ENCODE data around the gene PROCA1. TPM values are rescaled to one million over a fixed set of nuclear protein-coding genes. Genes with fewer than 3 reads are reported as not detected.

Gene PROCA1
- total RNA-seq, 4 donors from 2014 or later, result 0.36 to 6.2 TPM; not detected in 2

- H3K36me3 ChIP-seq, result peaks cover 36% of the 10 kb centered on the region
- peak; percentile 85 to 87 for DNase-seq (ENCODE audit: low spot score in 2 of 2)
- peaks cover 63% of the 10 kb centered on the region for H3K4me1 ChIP-seq
- peak within 1 kb of the TSS; percentile 92 for H3K4me3 ChIP-seq
- H3K9me3 ChIP-seq, result no peaks in the 10 kb centered on the region
- H3K27ac ChIP-seq, result peak within 1 kb of the TSS; percentile 94
- WGBS, result 3% methylated on average over 24 of the region's 60 CpGs
- no peaks in the 10 kb centered on the region for H3K27me3 ChIP-seq
- TF ChIP-seq POLR2AphosphoS5 (IDR thresholded peaks at IDR 0.05) (no peak), POLR2A (IDR thresholded peaks at IDR 0.05) (peak in 1 of 2 donors; percentile 17), EP300 (IDR thresholded peaks at IDR 0.05) (no peak)
- TF ChIP-seq, protein P1, sequence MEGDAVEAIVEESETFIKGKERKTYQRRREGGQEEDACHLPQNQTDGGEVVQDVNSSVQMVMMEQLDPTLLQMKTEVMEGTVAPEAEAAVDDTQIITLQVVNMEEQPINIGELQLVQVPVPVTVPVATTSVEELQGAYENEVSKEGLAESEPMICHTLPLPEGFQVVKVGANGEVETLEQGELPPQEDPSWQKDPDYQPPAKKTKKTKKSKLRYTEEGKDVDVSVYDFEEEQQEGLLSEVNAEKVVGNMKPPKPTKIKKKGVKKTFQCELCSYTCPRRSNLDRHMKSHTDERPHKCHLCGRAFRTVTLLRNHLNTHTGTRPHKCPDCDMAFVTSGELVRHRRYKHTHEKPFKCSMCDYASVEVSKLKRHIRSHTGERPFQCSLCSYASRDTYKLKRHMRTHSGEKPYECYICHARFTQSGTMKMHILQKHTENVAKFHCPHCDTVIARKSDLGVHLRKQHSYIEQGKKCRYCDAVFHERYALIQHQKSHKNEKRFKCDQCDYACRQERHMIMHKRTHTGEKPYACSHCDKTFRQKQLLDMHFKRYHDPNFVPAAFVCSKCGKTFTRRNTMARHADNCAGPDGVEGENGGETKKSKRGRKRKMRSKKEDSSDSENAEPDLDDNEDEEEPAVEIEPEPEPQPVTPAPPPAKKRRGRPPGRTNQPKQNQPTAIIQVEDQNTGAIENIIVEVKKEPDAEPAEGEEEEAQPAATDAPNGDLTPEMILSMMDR (IDR thresholded peaks at IDR 0.05), result peak in 1 of 2 donors; percentile 21
These were observed 6.1 kb upstream of the PROCA1 start, which contains the start of gene RAB34 for GRCh38 chr17:28717578-28718332. RAB34 (minus strand) TSS chr17:28717868; CDS start chr17:28717266, 602 bp downstream.

DNA sequence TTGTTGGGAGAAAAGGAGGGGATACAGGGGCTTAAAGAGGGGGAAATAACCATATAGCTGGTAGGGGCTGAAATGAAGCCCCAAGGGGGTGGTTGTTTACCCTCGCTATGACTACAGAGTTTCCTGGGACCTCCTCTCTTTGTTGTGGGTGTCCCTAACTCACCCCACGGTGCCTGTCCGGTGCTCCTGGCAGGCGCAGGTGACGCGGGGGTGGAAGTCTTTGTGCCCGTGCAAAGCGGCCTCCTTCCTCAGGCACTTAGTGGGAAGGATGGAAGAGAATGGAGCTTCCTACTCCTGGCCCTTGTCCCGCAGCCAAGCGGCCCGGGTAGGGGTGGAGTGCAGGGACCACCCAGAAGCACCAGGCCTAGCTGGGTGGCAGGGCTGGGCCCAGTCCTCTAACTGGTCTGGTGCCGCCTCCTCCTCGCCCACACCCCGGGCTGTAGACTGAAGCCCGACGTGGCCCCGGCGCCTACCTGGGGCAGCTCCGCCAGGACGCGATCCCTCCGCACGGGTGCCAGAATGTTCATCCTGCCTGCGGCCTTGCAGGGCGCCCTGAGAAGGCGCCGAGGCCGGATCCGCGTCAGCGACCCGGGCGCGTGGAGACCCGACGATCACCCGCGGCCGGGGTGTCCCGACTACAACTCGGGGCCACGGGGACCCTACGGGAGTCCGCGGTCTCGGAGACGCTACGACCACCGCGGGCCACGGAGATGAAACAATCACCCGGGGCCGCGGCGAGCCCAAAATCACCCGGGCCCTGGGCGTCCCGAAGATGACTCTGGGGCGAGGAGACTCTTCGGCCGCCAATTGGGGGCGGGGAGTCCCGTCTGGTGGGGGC lies 5.3 kb upstream of the PROCA1 start:
- H3K4me1 ChIP-seq, result peaks cover 60% of the 10 kb centered on the region
- DNase-seq (ENCODE audit: low spot score in 2 of 2), result peak in 1 of 2 donors; percentile 82

DNA sequence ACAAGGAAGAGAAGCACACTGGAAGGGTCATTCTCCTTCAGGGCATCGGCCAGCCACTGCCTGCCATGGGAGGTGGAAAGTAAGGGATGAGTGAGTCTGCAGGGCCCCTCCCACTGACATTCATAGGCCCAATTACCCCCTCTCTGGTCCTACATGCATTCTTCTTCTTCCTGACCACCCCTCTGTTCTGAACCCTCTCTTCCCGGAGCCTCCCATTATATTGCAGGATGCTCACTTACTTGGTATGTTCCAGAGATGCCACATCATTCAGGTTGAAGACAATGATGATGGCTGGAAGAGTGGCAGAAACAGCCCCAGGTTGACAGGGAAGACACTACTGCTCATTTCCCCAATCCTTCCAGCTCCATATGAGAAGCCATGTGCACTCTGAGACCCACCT lies 3.5 kb upstream of the PROCA1 start:
- 83% methylated on average over 2 of the region's 2 CpGs for WGBS
- H3K4me3 ChIP-seq, result no peak overlapping the region
- no peaks in the 10 kb centered on the region for H3K9me3 ChIP-seq
- peaks cover 55% of the 10 kb centered on the region for H3K4me1 ChIP-seq
- no peaks in the 10 kb centered on the region for H3K27me3 ChIP-seq
- H3K27ac ChIP-seq, result no peak overlapping the region
- H3K36me3 ChIP-seq, result peaks cover 23% of the 10 kb centered on the region
- DNase-seq (ENCODE audit: low spot score in 2 of 2), result no peak
- TF ChIP-seq, protein P1 (IDR thresholded peaks at IDR 0.05), result no peak
- TF ChIP-seq EP300 (IDR thresholded peaks at IDR 0.05), result no peak
- TF ChIP-seq POLR2A (IDR thresholded peaks at IDR 0.05), result no peak
- TF ChIP-seq POLR2AphosphoS5 (IDR thresholded peaks at IDR 0.05), result no peak

More for the DNA sequence above, 5.3 kb upstream of the PROCA1 start:
- H3K9me3 ChIP-seq, result no peaks in the 10 kb centered on the region
- whole genome bisulfite sequencing, result 26% methylated on average over 6 of the region's 63 CpGs
- no peaks in the 10 kb centered on the region for H3K27me3 ChIP-seq
- TF ChIP-seq POLR2AphosphoS5 (IDR thresholded peaks at IDR 0.05), result no peak
- TF ChIP-seq, protein P1 (IDR thresholded peaks at IDR 0.05), result no peak
- TF ChIP-seq POLR2A (IDR thresholded peaks at IDR 0.05), result no peak
- TF ChIP-seq EP300 (IDR thresholded peaks at IDR 0.05), result no peak
- H3K4me3 ChIP-seq, result peak overlapping the region; percentile 92
- H3K27ac ChIP-seq, result peak overlapping the region; percentile 94
- H3K36me3 ChIP-seq, result peaks cover 29% of the 10 kb centered on the region

DNA sequence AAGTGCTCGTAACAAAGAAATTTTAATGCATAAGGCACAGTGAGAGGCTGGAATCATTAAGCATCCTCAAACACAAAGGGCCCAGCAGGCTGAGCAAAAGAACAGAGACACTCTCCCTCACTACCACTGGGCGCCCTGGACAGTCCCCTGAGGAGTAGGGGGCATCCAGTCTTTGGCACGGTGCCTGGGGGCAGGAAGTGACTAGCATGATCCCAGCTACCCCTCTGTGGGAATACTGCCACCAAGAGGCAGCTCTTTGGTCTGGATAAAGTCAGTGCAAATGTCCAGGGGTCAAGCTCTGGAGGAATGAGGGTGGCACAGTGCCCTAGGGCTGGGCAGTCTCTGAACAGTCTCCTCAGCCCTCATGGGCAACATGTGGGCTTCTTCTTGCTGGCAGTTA lies 2.6 kb upstream of the PROCA1 start:
- H3K9me3 ChIP-seq, result no peaks in the 10 kb centered on the region
- H3K27me3 ChIP-seq, result no peaks in the 10 kb centered on the region
- peaks cover 23% of the 10 kb centered on the region for H3K36me3 ChIP-seq
- WGBS, result 100% methylated on average over 3 of the region's 3 CpGs
- H3K27ac ChIP-seq, result no peak overlapping the region
- peaks cover 60% of the 10 kb centered on the region for H3K4me1 ChIP-seq
- H3K4me3 ChIP-seq, result no peak overlapping the region
- TF ChIP-seq EP300 (IDR thresholded peaks at IDR 0.05) (no peak), POLR2A (IDR thresholded peaks at IDR 0.05) (no peak), POLR2AphosphoS5 (IDR thresholded peaks at IDR 0.05) (no peak)
- TF ChIP-seq, protein P1 (IDR thresholded peaks at IDR 0.05), result no peak
- no peak for DNase-seq (ENCODE audit: low spot score in 2 of 2)

Data from suprapubic skin (tissue), 4 donors.